SKM-1 (cell line): ENCODE measurements around the gene MRPL50.

ENCODE experiments used
- DNase-seq: peaks from one replicate; lab custom pipeline; 2025; ENCODE audit not compliant: unreplicated experiment; lab: John Stamatoyannopoulos, UW

Gene MRPL50

DNA sequence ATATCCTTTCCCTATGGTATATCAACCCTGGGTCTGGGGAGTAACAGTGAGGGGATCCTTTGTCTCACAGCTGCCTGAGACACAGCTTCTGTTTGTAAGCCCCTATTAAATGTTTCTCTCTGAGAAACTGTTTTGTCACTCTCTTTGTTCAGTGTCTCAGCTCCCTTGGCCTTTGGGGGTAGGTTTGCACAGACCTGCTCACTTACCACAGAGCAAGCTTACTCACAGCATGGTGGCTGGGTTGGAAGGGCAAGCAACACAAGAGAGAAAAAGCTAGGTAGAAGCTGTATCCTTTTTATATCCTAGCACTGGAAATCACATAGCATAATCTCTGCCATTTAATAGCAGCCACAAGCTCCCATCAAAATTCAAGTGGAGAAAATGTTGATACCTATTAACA lies 18.1 kb downstream of the MRPL50 start:
- DNase-seq: no peak

DNA sequence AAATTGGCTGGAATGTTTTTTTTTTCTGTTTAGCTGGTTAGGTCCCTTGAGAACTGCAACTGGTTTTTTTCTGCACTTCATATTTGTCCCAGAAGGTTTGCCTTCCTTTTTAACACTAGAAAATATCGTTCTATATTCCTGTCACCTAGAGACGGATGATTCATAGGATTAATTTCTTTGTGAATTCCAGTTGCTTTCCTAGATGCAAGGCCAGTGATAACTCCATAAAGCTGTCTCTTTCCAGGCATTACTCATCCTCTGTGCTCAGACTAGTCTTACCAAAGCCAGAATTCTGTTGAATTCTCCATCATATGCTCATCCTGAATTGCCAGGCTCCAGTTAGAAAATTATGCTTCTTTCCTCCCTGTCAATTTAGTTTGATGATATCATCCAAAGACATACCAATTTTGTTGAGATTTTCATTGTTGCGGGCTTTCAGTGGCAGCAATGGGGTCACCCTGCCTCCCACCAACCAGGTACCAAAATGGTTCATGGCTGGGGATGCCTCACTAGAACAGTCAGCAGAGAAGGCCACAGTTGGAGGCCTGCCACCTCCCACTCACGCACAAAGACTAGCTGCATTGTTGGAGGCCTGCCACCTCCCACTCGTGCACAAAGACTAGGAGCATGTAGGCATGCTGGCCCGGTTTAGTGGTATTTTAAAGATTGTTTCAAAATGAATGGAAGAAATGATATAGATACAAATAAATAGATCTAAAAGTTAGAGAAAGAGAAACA lies 22.1 kb downstream of the MRPL50 start:
- no peak for DNase-seq

DNA sequence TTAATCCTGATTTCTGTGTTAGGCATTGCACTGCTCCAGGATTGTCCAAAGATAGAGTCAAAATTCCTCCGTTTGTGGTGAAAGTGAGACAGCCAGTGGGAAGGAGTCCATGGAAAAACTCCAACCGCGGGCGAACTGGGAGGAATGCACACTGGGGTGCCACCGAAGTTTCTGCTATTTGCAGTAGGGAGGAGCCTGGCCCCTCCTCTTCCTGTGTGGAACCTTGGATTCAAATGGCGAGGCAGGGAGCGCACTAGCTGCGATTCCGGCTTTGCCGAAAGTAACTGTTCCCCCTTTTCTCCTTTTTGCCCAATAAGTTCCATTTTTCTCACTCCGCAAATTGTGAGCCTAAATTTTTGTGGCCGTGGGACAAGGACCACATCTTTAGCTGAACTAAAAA lies 22.9 kb downstream of the MRPL50 start:
- no peak for DNase-seq

DNA sequence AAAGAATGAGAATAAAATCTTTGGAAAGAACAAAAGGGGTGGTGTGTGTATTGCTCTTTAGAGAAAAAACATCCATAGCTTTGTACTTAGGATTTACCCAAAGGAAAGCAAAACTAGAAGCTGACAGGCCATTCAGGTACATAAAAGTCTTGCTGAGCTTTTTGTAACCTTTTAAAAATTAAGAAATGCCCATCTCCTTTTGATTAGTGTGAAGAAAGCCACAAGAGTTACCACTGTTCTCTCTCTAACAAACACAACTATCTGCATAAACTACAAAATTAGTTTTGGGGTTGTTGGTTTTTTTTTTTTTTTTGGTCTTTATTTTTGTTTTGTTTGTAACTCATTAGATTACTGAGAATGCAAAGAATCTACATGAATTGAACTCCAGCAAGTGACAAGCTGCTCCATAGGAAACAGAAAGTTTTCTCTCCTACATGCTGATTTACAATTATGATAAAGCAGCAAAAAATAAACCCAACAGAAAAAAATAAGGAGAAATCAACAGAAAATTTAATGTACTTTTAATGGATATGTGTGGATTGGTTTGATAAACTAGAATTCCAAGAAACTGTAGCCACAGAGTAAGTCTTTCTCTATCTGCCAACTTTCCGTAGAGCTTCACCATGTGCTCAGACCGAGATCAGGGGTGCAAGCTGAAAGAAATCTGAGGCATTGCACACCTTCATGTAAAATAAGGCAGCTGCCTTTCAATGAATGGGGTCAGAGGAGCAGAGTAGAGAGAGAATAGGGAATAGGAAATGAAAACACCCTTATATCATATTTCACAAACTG lies 25.9 kb downstream of the MRPL50 start:
- DNase-seq: no peak

DNA sequence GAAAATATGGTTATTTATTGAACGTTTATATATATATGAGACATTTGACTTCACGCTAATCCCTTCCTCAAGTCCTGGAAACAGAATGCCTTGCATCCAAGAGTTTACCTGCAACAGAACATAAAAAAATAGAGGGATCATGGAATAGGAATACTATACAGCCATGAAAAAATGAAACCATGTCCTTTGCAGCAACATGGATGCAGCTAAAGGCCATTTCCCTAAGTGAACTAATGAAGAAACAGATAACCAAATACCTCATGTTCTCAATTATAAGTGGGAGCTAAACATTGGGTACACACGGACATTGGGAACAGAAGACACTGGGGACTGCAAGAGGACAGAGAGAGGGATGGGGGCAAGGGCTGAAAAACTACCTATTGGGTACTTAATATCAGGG lies 26.6 kb downstream of the MRPL50 start:
- no peak for DNase-seq

DNA sequence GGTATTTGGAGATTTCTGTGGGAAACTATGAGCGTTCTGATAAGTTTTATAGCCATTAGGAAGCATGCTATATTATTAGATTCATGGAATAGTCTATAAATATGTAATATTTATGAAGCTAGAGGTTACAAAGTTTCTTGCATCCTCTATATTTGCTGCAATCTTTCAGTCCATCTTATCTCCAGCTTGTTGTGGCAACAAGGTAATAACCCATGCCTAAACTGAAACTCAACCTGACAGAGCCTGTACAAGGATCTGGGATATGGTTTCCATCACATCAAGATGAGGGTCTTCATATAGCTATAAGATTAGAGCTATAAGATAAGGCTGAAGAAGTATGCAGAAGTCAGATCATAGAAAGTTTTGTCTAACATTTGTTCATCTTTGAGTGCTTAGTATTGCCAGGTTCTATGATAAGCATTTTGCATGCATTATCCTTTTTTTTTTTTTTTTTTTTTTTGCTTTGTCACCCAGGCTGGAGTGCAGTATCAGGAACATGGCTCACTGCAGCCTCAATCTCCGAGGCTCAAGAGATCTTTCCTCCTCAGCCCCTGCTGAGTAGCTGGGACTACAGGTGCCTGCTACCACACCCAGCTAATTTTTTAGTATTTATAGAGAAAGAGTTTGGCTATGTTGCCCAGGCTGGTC lies 28.4 kb downstream of the MRPL50 start:
- no peak for DNase-seq

DNA sequence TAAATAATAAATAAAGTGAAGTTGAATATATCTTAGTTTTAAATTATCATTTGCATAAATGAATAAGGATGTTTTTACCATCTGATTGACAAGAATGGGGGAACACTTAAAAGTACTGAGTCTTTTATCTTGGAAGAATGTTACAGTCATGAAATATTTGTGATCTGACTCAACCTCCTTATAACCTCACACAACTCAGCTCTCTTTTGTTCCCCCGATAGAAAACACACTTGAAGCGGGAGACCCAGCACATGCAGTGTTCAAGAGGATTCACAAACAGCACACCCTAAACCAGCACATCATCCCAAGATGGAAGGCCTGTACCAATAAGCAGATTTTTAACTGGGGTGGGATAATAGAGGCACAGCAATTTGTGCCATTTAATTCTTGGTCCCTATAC lies 29.1 kb downstream of the MRPL50 start:
- DNase-seq: no peak

DNA sequence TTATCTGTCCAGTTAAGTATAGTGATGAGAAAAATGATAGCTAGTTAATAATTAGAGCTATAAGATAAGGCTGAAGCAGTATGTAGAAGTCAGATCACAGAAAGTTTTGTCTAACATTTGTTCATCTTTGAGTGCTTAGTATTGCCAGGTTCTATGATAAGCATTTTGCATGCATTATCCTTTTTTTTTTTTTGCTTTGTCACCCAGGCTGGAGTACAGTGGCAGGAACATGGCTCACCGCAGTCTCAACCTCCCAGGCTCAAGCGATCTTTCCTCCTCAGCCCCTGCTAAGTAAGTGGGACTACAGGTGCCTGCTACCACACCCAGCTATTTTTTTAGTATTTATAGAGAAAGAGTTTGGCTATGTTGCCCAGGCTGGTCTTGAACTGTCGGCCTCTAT lies 31.1 kb downstream of the MRPL50 start:
- DNase-seq: no peak

DNA sequence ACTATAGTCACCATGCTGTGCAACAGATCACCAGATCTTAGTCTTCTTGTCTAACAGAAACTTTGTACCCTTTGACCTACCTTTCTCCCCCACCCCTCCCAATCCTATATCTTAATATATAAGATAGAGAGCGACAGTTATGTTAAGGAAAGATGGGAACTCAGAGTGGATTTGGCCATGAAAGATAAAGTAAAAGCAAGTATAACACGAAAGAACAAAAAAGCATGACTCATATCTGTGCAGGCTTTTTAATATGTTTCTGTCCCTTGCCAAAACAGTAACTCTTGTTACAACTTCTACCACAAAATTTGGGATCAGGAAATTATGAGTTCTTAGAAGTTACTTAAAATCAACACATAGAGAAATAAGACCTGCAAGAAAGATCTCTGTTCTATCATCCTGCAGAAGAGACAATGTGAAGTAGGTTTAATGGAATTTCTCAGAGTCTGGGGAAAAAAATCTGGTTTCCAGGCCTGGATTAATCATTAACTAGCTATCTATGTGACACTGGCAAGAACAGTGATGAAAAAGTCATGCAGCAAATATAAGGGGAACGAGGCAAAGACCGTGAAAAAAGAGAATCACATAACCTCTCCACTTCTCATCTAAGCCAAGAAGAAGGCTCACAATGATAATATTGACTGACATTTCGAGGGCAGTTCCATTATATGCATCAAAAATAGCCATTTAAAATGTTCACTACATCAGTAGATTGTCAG lies 32.2 kb downstream of the MRPL50 start:
- no peak for DNase-seq

DNA sequence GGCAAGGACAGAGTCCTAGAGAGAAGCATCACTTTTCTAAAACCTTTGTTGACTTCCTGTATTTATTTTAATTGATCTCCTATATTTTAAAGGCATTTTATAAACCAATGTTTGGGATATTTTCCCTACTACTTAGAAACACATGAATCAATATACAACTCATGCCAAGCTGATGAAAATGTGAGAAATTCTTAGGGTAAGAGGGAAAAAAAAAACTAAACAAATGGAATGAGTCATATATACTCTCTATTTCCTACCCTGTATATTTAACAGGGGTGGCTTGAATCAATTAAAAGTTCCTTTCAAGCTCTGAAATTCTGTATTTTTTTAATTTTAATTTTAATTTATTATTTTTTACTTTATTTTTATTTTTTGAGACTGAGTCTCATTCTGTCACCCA lies 33.2 kb downstream of the MRPL50 start:
- DNase-seq: no peak

DNA sequence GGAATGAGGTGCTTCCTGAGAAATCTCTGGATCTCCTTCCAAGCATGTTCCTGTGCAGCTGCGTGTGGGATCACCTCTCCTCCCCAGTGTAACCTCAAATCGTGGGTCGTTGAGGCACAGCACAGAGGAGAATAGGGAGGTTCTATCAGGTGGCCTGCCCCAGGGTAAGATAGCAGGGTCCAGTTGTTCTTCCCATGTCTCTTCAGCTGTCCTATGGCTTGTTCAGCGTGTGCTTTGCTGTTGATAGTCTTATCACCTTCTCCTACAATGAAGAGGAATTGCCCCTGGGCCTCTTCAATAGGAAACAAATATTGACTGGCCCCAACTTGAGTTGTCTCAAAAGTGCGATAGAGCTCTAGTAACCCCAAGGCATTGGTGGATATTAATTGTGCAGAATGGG lies 36.0 kb downstream of the MRPL50 start:
- DNase-seq: no peak

DNA sequence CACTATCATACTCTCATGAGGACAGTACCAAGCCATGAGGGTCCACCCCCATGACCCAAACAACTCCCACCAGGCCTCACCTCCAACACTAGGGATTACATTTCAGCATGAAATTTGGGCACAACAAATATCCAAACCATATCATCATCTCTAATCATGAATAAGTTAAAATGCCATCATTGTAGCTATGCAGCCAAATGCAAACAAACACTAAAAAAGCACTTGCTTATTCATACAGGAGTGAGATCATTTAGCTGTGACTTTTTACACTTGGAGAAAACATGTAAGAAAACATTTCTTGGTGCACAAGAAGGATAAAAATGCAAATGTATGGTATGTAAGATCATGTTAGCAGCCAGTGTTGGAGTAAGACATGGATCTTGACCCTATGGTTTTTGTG lies 37.8 kb downstream of the MRPL50 start:
- no peak for DNase-seq

DNA sequence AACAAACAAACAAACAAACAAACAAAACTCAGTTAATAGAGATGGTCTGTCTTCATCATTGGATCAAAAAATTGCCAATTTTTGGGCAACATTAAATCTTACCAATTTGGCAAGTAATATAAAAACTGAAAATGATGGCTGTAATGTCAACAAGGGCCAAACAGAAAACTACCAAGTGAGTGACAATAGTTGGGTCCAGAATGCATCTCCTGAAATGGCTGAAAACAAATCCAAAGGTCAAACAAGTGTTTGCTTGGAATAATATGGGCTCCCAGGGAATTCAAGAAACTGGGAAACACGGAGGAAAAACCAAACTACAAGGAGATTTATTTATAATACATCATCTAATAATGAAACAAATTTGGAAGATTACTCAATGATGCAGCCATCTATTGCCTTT lies 38.7 kb downstream of the MRPL50 start:
- DNase-seq: no peak

DNA sequence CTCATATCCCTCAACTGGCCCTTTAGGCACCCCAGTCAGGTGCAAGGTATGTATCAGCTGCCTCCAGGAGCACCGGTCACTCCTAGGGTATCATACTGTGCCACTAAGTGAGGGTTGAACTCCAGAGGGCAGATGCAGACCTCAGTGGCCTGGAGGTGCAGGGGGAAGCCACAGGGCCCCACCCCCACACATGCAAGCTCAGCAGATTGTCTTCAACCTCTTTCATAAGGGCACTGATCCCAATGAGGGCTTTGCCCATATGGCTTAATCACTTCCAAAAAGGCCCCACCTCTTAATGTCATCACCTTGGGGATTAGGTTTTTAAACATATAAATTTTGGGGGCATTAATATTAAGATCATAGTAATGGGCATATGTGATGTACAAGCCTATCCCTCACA lies 41.8 kb downstream of the MRPL50 start:
- no peak for DNase-seq

DNA sequence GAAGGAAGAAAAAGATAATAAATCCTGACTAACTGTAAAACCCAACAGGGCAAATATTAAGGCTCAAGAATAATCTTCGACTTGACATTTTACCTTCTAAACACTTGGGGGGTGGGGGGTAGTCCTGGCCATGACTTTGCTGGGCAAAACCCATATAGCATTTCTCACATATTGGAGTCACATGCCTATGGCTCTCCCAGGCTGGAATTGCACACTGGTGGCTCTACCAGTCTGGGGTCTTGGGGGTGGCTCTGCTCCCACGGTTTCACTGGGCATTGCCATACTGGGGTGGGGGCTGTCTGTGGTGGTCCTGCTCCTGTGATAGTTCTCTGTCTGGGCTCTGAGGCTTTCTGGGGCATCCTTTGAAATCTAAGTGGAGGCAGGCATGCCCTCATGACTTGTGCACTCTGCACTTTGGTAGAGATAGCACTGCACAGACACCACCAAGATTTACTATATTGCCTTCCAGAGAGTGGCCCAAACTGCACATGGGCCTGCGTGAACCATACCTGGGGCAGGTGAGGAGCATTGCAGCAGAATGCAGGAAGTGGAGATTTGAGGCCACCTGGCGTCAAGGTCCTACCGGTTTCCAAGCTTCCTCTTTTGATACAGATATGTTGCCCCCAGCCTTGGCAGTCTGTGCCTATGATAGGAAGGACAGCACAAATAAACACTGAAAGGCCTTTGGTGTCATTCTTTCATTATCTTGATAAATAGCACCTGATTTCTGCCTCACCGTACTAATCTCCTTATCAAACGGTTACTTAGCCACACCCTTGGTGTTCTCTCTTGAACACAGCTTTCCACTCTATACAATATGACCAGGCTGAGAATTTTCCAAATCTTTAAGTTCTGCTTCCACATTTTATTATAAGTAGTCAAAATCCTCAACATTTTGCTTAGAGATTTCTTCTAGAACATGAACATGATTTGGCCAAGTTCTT lies 43.4 kb downstream of the MRPL50 start:
- DNase-seq: no peak

DNA sequence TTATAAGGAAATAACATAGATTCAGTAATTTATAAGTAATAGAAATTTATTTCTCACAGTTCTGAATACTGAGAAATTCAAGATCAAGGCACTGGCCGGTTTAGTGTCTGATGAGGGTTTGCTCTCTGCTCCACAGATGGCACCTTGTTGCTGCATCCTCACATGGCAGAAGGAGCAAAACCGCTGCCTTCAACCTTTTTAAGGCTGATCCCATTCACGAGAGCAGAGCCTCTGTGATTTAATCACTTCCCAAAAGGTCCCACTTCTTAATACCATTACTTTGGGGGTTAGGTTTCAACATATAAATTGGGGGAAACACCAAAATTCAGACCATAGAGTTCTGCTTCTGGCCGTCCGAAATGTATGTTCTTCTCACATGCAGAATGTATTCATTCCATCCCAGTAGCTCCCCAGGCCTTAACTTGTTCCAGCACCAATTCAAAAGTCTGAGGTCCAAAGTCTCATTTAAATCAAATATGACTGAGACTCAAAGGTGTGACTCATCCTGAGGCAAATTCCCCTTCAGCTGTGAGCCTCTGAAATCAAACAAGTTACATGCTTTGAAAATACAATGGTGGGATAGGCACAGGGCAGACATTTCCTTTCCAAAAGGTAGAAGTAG lies 44.2 kb downstream of the MRPL50 start:
- no peak for DNase-seq

DNA sequence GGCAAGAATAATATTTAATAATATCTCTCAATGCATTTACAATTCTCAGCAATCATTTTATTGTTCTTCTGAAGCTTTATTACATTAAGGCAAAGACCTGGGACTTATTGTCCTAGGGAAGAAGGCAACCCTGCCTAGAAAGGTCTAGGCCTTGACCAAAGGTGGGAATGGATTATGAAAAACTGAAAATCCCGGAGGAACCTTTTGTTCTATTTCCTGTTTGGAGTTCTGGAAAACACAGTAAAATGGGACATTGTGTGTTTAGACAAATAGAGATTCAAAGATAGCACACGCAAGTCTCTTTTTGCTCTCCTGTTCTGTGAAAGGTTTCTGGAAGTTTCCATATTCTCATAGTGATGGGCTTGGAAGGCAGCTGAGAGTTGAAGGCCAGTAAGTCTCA lies 44.7 kb downstream of the MRPL50 start:
- no peak for DNase-seq

DNA sequence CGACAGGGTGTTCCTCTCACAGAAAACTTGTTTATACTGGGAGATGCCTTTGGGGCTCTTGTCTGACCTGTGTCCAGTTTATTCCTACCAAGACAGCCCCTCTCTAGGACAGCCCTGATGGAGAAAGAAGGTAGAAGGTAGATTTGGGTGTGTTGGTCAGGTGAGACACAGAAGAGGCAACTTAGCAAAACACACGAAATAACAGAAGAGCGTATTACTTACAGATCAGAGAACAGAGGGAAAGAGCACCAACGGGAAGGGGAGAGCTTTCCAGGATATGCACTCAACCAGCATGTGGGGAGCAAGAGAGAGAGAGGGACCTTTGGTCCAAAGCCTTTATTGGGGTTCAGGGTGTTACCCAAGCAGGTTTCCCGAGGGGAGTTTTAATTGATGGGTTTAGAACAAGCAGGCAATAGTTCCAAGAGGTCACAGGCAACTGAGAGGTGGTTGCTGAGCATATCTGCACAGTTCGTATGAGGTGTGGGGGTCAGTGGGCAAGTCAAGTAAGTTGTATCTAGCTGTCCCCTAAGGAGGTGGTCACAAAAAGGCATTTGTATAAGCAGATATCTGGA lies 45.4 kb downstream of the MRPL50 start:
- no peak for DNase-seq

DNA sequence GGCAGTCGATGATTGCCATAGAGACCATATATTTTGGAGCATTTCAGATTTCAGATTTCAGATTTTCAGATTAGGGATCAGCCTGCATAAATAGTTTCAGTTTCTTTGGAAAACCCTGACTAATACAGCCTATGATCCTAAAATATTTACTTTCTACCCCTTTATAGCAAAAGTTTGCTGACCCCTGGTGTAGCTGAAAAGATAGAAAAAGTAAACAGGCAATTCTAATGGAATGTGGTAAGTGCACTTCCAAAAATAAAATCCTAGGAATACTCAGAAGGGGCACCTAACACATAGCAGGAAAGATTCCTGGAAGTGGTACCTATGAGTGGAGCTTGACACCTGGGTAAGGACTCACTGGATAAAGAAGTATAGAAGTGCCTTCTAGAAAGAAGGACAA lies 48.1 kb downstream of the MRPL50 start:
- no peak for DNase-seq

DNA sequence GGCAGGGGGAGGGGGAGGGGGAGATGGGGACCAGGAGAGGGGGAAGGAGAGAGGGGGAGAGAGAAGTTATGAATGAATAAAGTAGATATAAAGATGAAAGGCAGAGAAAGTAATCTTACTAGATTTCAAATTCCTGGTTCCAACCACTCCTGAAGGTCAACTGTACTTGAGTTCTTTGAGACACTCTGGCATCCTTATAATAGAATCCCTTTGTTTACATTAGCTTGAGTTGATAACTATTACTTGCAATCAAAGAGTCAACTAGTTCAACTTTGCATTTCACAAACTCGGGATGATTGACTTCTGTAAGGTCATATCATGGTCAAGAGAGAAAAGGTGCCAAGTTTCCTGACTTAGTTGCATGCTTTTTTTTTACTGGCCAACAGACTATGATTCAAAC lies 55.8 kb downstream of the MRPL50 start:
- DNase-seq: no peak
